ENCODE data around the gene HOXD4.

HOXD4 gene

DNA sequence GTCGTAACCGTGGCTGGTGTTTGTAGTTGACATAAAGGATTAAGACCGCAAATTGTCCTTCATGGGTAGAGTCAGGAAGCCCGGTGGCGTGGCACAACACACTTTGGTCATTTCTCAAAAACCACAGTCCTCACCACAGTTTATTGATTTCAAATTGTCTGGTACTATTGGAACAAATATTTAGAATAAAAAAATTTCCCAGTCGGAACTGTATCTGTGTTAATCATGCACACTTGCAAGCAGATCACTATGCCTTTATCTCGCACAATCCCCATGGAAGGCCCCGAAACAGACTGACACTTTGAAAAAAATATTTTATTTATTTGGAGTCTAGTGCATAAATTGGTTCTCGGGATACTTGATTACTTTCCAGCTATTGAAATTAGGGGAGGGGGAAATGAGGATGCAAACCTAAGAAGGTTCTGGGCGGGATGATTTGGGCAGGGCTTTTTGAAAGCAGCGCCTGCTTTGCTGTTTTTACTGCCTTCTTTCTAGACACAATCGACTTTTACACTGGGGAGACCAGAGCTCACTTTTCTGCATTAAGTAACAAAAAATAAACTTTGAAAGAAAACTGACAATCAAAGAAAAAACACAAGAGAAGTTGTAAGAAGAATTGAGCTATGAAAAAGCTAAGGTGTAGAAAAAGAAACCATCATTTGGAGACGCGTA, 21.7 kb downstream of the HOXD4 start:
- DNase-seq = no peak

DNA sequence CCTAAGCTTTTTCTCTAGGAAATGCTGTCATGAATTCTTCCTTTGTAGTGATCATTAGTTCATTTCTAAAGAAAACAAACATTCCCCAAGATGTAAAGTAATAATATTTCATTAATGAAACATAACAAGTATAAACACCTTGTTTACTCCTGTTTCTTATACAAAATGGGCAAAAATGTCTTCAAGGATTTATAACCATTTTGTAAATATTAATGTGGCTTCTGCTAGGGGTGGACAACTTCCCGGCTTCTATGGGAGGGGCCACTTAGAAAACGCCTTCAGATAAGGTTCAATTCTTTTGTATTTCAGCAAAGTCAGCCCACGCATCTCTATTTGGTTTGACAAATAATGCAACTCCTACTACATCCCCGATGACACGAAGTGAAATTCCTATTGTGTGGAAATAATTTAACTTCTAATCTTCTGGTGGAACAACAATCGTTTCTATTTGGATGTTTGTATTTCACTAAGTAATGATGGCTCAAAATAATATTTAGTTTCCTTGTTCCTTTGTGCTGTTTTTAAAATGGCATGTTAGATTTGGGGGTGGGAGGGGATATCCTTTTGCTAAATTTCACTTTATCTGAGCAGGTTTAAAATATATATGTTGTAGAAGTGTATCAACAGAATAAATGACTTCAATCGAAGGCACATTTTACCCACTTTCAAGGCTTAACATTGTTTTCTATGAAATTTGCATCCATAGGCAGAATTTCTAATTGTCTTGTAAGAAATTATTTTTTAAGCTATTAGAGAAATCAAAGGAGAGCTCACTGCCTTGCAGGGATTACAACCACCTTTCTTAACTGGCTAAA, 22.4 kb downstream of the HOXD4 start:
- DNase-seq = no peak

DNA sequence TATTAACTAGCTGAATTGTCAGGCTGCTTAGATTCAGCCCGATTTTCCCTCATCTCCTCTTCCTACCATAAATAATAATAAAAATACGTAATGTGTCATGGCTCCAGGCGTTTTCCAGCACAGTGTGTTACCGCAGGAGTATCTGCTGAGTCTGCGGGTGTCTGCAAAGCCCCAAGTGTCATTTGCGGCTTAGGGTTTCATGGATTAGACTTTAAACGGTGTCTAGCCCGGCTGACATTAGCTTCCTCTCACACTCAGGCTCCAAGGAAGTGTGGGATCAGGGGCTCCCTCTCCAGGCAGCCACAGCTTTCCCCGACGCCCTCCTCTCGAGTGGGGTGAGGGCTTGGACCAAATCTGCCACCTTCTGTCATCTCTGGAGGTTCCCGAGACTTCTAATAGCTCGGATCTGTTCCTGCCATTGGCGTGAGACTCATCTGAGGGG, 23.1 kb downstream of the HOXD4 start:
- DNase-seq = no peak

DNA sequence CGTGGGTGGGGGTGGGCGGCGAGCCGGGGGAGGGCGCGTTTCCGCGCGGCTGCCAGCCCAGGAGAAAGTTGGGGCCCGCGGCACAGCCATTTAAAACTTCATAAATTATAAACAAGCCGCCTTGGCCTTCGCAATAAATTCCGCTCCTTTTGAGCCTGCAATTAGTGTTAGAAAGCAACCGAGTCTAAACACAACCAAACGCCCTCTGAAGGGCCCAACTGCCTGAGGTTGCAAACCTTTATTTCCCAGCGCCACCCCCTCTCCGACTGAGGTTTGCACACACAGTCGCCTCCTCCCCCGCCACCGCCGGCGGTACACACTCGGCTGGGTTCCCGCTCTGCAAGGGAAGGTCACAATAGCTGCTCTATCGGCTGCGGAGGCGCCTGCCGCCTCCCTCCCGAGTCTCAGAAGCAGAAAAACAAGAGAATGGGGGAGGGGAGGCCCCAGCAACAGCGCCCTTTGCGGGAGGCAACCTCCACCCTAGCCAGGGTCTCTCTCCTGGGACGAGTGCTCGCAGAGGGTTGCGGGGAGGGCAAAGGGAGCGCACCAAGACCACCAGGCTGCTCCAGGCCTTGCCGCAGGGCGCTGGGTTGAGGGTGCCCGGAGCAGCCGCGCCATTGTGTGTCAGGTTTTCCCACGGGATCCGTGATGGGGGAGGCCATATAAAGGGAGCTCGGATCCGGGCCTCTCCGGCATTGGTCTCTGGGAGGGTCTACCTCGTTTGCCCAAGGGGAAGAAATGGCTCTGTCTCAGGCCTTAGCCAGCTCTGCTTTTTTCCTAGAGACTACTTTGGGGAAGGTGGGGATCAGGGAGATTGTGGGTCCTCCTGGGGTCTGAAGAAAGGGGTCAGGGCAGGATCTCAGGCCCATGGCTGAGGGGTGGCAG, 23.7 kb downstream of the HOXD4 start:
- DNase-seq = no peak

GRCh38 chr2:176175709-176176607, 24.6 kb downstream of the HOXD4 start:
- DNase-seq = no peak

DNA sequence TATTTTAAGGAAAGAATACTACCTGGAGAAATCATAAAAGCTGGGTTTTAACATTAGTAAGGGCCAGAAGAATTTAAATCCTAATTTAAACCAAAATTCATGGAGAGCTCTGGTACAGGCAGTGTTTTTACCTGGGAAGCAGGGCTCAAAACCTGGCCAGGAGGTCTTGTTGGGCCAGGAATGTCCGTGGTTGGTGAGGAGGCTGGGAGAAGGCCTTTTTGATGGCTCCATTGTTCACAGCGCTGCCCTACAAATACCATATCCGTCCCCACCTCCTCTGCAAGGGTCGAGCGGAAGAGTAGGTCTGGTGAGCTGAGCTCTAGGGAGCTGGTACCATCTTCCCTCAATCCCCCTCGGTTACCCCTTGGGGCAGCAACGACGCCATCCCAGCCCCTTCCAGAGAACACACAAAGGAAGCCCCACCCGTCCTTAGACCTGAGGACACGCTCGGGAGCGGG, 26.3 kb downstream of the HOXD4 start:
- no peak for DNase-seq

DNA sequence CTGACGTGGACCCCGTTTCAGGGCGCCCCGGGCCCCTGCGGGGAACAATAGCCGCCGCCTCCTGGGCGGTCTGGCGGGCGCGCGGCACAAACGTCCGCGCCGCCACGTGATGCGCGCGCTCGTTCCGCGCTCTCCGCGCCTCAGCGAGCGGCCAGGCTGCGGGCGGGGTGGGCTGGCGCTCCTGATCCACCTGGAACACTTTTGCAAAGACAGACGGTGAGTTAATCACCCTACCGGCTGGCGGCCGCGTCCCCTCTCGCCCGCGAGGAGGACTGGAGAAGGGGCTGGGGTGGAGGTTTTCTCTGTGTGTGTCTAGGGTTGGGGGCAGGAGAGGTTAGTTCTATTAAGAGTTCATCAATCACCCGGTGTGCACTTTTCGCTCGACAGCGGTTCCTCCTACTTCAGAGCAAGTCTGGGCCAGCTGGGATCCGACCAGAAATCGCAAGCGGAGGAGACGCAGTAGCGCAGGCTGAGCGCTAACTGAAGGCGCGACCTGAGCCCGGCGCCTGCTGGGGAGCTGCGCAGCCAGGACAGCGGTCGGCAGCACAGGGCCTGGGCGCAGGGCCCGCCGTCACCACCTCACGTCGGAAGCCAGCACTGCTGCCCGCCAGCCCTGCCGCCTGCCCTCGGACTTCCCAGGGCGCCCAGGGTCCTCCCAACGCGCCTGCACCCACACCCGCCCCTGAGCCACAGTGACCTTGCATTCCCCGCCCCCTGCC, 26.8 kb downstream of the HOXD4 start:
- peak; percentile 94 for DNase-seq

DNA sequence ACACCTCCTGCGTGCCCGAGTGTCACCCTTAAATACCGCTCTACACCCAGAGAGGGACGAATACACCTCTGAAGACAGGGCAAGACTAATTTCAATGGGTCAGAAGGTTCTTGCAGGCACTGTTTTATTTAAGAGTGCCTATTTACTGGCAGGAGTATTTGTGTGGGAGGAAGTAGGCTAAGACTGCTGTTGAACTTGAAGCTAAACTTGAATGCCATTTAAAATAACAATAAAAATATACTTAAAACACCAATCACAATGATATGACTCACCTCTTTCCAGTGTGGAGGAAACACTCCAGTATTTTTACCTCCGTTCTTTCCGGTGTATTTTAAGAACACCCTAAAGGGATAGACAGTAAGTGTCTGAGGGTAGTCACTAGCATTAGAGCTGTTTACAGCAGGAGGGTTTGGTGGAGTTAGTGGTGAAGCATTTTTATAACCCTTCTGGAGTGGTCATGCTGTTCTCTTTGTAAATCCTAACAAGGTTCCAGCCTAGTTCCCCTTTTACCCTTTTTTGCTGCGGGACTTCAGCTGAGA, 27.5 kb downstream of the HOXD4 start:
- no peak for DNase-seq

- no peak for DNase-seq
Observed at GRCh38 chr2:176181551-176181950, 30.2 kb downstream of the HOXD4 start.

DNA sequence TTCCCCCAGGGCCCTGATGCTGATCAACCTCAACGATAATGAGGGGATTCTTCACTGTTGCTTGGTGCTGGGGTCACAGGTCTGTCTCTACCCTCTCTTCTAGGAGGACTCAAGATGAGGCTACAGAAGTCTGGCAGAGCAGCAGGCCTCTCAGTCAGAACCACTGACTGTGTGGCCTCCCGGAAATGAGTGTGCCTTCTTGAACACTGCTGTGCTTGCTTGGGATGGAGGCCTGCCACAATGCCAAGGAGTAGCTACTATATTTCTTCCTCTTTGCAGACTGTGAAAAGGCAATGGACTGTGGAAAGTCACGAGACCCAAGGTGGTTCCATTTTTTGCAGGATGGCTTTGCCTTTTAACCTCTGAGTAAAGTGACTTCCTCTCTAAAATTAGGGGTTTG, 31.3 kb downstream of the HOXD4 start:
- no peak for DNase-seq

- DNase-seq = no peak
Observed at GRCh38 chr2:176184749-176185148, 33.4 kb downstream of the HOXD4 start.

DNA sequence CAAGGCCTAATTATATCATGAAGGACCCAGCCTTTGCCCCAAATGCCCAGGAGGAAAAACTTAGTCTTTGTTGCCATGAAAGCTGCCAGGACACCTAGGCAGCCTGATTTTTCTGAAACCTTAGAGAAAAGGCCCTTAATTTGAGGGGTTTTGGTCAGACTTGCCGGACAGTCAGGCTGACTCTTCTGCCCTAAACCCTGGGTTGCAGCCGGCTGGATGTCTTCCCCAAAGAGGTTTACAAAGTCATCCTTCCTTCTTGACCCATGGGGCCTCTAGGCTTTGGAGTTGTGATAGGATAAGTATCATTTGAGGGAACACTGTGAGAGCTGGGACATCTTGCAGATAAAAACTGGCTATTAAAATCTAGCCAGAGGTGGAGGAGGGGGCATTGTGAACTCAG, 34.7 kb downstream of the HOXD4 start:
- DNase-seq = no peak

- DNase-seq = peak; percentile 50
Observed at GRCh38 chr2:176187200-176187898, 36.0 kb downstream of the HOXD4 start.

DNA sequence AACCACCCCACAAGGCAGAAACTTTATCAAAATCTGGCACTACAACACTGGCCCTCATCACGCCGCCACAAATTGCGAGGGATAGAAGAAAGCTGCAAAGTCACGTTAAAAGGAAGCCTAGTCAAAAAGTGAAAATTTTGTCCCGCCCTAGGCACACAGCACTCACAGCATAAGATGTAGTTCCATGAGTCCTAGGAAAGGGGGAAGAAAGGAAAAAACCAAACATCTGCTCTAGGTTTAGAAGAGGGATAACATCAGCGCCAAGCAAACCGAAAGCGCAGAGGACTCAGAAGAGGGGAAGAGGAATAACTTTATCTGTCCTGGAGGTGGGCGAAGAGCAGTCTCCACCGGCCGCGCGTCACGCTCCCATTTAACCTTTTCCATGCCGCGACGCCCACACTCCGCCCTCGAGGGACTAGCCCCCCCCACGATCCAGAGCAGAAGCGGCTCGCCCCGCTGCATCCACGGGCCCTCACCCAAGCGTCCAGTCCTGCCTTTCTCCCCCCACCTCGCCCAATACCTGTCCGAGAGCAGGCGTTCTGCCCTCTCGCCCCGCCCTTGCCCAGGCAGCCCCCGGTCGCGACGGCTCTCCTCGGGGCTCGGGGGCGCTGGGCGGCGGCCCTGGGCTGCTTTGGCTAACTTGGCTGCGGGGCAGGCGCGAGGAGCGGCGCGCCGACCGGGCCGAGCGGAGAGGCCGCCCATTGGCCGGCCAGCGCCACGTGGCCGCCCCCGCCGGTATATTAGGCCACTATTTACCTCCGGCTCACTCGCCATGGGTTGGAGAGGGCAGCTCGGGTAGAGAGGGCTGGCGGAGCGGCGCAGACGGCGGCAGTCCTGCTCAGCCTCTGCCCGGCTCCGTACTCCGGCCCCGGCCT, 36.8 kb downstream of the HOXD4 start, which contains the start of gene HOXD1:
TSS of gene HOXD1 (plus strand) at position 770 of the 875 bp plus-strand sequence. CDS start 134 bp downstream, outside the sequence.
- DNase-seq = peak; percentile 64

- no peak for DNase-seq
Observed at GRCh38 chr2:176188774-176189680, 37.7 kb downstream of the HOXD4 start.

DNA sequence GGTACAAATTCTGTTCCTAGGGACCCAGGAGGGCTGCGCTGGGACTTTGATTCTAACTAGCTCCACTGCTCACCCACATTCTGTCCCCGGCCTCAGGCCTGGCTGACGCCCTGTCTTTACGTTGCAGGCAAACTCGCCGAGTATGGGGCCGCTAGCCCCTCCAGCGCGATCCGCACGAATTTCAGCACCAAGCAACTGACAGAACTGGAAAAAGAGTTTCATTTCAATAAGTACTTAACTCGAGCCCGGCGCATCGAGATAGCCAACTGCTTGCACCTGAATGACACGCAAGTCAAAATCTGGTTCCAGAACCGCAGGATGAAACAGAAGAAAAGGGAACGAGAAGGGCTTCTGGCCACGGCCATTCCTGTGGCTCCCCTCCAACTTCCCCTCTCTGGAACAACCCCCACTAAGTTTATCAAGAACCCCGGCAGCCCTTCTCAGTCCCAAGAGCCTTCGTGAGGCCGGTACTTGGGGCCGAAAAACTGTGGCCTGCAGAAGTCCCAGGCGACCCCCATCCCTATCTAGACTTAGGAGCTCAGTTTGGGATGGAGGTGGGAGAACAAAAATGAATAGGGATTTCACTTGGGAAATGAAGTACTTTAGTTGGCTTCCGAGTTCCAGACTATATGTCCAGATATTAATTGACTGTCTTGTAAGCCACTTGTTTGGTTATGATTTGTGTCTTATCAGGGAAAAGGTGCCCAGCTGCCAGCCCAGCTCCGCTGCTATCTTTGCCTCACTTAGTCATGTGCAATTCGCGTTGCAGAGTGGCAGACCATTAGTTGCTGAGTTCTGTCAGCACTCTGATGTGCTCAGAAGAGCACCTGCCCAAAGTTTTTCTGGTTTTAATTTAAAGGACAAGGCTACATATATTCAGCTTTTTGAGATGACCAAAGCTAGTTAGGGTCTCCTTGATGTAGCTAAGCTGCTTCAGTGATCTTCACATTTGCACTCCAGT, 38.6 kb downstream of the HOXD4 start:
- DNase-seq = peak; percentile 2

DNA sequence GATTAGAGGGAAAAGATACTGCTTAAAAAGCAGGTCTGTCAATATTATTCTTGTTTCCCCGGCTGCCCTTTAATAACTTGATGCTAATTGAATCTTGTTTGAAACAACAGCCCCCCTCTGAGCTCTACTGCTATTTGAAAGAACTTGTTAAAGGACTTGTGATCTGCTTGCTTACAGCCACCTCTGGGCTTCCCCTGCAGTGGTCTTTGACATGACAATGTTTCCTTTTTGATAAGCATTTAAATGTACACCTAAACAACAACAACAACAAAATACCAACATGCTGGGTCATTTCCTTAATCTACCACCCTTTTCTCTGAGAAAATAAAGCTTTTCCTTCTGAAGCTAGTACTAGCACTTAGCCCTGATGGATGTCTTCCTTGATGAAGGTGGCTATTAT, 41.0 kb downstream of the HOXD4 start:
- no peak for DNase-seq
